GM18873 (cell line): Measurements from ENCODE around the gene C7orf57.
A peak's percentile ranks its signal among the peaks of the same experiment; 100 is the strongest.

Source experiments
- ATAC-seq: cut with Tn5 transposase; IDR thresholded peaks from one replicate; pipeline ENCODE4 v1.9.1; 2021; ENCODE audit warnings: mild to moderate bottlenecking, moderate library complexity, moderate number of reproducible peaks; ENCODE audit not compliant: unreplicated experiment, low FRiP score

Gene C7orf57

GRCh38 chr7:48106906-48107659, 71.7 kb downstream of the C7orf57 start:
- no peak for ATAC-seq

- no peak for ATAC-seq
These were observed 72.7 kb downstream of the C7orf57 start for GRCh38 chr7:48107926-48108472.

GRCh38 chr7:48108959-48109847, 73.9 kb downstream of the C7orf57 start:
- ATAC-seq, result no peak

GRCh38 chr7:48109848-48110663, 74.7 kb downstream of the C7orf57 start:
- ATAC-seq, result peak; percentile 80

GRCh38 chr7:48110868-48111267, 75.5 kb downstream of the C7orf57 start:
- no peak for ATAC-seq
